GM18909 (cell line): Measurements from ENCODE around the gene IFI6.

Source experiments
- ATAC-seq: cut with Tn5 transposase; IDR thresholded peaks from one replicate; pipeline ENCODE4 v1.9.1; 2021; ENCODE audit warnings: mild to moderate bottlenecking; ENCODE audit not compliant: unreplicated experiment, poor library complexity

Gene IFI6

GRCh38 chr1:27676410-27676809 is 4.4 kb upstream of the IFI6 start:
- ATAC-seq, result no peak

GRCh38 chr1:27672750-27673112 is 739 bp upstream of the IFI6 start:
- no peak for ATAC-seq

- no peak for ATAC-seq
Measured at GRCh38 chr1:27669876-27670275, 2.1 kb downstream of the IFI6 start.

GRCh38 chr1:27668808-27669723 is 2.9 kb downstream of the IFI6 start:
- no peak for ATAC-seq

GRCh38 chr1:27668121-27668807 is 3.7 kb downstream of the IFI6 start:
- ATAC-seq, result no peak

GRCh38 chr1:27666791-27667254 is 5.2 kb downstream of the IFI6 start:
- ATAC-seq, result no peak

- ATAC-seq, result no peak
Measured at GRCh38 chr1:27666294-27666693, 5.7 kb downstream of the IFI6 start.

GRCh38 chr1:27665016-27665651 is 6.9 kb downstream of the IFI6 start:
- no peak for ATAC-seq

- ATAC-seq, result no peak
Measured at GRCh38 chr1:27664291-27664690, 7.7 kb downstream of the IFI6 start.

GRCh38 chr1:27662707-27663393 is 9.1 kb downstream of the IFI6 start:
- peak; percentile 44 for ATAC-seq

GRCh38 chr1:27662261-27662660 is 9.7 kb downstream of the IFI6 start:
- no peak for ATAC-seq

GRCh38 chr1:27661412-27662075 is 10.4 kb downstream of the IFI6 start:
- no peak for ATAC-seq

GRCh38 chr1:27660300-27660835 is 11.6 kb downstream of the IFI6 start:
- no peak for ATAC-seq

GRCh38 chr1:27659497-27660299 is 12.3 kb downstream of the IFI6 start:
- peak; percentile 72 for ATAC-seq

GRCh38 chr1:27658951-27659496 is 13.0 kb downstream of the IFI6 start:
- peak; percentile 14 for ATAC-seq

GRCh38 chr1:27656157-27656893 is 15.7 kb downstream of the IFI6 start:
- ATAC-seq, result no peak

GRCh38 chr1:27655151-27655937 is 16.6 kb downstream of the IFI6 start:
- ATAC-seq, result no peak
